Omental fat pad (tissue), 4 donors: ENCODE measurements around the gene HMG20A. TPM values are rescaled to one million over a fixed set of nuclear protein-coding genes. Genes with fewer than 3 reads are reported as not detected.

ENCODE experiments used
- ATAC-seq: fragments of 150-250 bp; one replicate; pipeline ENCODE4 v1.9.1; 2016; ENCODE audit warnings: mild to moderate bottlenecking, moderate library complexity; ENCODE audit not compliant: low FRiP score
- DNase-seq: peaks from one replicate; pipeline ENCODE4 v3.0.0-alpha.2; 2019; ENCODE audit warnings: low spot score
- CTCF ChIP-seq, 3 donors: fragments of 450-650 bp; IDR thresholded peaks; one replicate each; pipeline ENCODE4 v1.5.1; 2016 to 2017; ENCODE audit warnings: antibody characterized with exemption in 3 of 3, mild to moderate bottlenecking in 3 of 3, moderate library complexity in 2 of 3
- total RNA-seq, 4 donors: library from RNA; depleted of rRNA; stranded (reverse); fragments of >200 nt; gene quantifications; one replicate each; pipeline ENCODE4 v1.1.0, GENCODE V29; 2016

Gene HMG20A
- 10 to 100 TPM; 20.2 to 58.3 (median 31.2) TPM for total RNA-seq

DNA sequence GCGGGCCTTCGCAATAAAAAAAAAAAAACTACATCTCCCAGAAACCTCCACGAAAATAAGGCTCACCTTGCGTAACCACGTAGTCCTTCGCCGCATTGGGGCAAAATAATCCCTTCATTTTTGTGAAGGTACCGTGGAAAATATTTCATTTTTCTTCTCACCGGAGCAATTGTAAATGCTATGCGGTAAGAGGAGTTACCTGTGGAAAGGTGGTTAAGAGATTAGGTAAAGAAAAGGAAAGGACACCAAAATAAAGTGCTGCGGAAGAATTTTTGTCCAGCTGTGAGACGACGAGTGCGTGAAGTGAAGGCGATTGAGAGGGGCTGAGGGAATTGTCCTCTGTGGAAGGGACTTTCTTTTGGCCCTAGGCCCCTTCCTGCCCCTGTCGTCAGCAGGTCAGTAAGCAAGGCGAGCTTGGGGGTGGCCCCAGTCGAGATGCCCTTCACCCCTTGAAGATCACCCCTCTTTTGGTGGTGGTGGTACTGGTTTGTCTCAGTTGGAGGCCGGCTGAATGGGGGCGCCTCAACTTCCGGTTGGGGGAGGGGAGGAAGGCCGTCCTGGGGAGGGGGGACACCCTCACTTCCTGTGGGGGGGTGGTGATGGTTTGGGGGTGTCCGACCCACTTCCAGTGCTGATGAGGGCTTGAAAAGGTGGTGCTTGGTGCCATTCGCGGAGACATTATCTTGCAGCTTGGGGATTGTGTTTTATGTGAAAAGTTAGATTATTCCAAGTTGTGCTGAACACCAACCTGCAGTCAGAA lies at the start of gene HMG20A:
TSS of gene HMG20A (plus strand) at position 279 of the 760 bp plus-strand sequence. CDS start 37,520 bp downstream, outside the sequence.
- ATAC-seq (peak; percentile 13), DNase-seq (peak; percentile 26)

DNA sequence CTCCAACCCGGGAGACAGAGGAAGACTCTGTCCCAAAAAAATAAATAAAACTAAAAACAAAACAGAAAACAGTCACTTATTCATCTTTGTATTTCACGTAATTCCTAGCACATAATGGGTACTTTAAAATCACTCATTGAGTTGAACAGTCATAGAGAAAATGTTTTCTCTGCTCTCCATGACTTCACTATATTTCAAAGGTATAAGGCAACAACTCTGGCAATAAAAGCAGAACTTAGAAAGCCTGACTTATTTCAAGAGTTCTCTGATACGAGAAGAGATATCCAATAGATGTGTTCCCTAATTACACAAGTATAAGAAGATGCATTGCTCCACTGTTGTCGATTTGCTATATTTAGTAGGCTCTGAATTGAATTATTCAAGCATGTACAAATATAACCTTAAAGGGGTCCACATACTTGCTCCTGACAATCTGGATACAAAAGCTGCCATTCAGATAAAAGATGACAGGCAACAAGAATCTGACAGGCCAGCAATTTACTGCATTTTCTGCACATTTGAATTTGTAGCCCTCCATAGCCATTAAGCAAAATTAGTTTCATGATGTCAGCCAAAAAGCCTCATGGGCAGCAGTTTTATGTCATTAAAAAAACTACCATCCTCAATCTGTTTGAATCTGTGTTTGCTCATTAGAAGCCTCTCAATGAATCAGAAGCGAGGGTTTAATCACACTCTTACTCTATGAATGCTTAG lies 48.7 kb upstream of the HMG20A start:
- no peak for DNase-seq
- ATAC-seq, result no peak
- no peak for TF ChIP-seq CTCF (IDR thresholded peaks at IDR 0.05)

More for the DNA sequence above, at the start of gene HMG20A:
- TF ChIP-seq CTCF (IDR thresholded peaks at IDR 0.05), result no peak

- no peak for TF ChIP-seq CTCF (IDR thresholded peaks at IDR 0.05)
- DNase-seq, result no peak
- ATAC-seq, result no peak
These were observed 47.2 kb upstream of the HMG20A start for GRCh38 chr15:77373441-77373840.

DNA sequence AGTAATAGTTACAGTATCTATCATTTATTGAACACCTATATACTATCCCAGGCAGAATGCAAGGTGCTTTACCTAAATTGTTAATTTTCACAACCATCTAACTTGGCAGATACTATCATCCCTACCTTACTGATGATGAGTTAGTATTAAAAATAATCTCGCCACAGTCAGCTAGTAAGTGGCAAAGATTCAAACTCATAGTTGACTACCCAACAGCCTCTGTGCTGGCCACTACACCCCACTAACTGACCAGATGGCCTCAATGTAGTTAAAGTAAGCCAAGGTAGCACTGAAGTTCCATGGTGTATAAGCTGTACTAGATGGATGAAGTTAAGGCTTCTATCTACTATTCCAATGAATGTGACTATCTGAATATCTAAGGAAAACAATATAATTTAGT lies 45.6 kb upstream of the HMG20A start:
- DNase-seq, result no peak
- no peak for TF ChIP-seq CTCF (IDR thresholded peaks at IDR 0.05)
- ATAC-seq, result no peak

DNA sequence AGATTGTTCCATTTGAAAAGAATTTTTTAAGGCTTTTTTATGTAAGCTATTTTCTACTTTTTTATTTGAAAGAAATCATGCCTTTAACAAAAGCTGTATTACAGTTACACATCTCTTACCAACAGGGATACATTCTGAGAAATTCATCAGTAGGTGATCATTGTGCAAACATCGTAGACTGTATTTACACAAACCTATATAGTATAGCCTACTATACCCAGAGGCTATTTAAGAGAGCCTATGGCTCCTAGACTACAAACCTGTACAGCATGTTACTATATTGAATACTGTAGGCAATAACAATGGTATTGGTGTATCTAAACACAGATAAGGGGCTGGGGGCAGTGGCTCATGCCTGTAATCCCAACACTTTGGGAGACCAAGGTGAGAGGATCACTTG lies 43.9 kb upstream of the HMG20A start:
- TF ChIP-seq CTCF (IDR thresholded peaks at IDR 0.05), result no peak
- DNase-seq (no peak), ATAC-seq (no peak)

DNA sequence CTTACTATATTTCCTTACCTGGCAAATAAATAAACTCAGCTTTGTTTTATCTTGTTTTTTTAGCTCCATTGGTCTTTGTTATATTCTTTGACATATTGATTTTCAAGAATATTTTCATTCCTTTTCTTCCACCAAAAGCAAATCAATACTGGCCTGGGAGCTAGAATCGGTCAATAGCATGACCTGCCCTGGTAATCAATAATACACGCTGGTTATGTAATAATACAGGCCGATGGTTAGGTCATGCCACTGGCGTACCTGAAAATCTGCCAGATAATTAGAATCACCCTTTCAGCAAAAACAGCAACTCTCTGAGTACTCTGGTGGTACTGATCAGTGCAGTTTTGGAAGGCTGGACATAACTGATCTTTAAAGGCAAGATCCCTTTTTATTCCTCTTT lies 40.7 kb upstream of the HMG20A start:
- ATAC-seq (no peak), DNase-seq (no peak)
- TF ChIP-seq CTCF (IDR thresholded peaks at IDR 0.05), result no peak
